ENCODE data around the gene ZNF714. TPM values are rescaled to one million over a fixed set of nuclear protein-coding genes. Genes with fewer than 3 reads are reported as not detected.
A peak's percentile ranks its signal among the peaks of the same experiment; 100 is the strongest.

The ZNF714 gene
- 6.0 and 8.9 TPM in 2 replicates for total RNA-seq (2014; rRNA removed; shearing (Covaris generic))

DNA sequence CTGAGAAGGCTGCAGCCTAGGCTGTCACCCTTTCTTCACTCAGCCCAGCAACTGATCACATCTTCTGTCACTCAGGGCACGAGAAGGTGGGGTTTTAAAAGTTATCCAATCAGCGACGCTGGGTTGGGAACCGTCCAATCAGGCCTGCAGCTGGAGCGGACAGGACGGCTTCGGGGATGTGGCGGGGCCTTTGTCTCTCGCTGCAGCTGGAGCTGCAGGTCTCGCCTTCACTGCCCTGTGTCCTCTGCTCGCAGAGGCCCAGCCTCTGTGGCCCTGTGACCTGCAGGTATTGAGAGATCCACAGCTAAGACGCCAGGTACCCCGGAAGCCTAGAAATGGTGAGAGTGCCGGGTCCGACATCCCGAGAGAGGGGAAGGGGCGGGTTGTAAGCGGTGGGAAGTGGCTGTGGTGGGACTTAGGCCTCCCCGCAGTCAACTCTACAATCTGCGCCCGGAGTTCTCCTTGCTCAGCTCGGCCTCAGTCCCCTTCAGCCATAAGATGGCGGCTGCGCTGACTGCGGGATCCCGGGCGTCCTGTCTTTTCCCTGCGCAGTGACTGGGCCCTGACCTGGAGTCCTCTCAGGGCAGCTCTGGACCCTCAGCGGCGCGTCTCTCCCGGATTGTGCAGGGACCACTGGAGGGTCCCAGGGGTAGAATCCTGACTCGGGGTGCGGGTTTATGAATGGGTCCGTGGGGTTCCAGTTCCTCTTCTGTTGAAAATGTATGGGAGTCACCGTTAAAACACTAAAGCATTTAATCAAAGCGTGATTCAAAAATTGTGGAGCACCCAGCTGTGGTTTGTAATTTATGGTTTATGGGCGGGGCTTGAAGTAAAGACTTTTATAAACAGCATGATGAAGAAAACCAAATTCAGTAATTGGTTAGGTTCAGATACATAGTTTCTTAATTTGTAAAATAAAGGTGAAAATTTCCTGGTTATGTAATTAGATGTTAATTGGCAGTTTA lies at the start of gene ZNF714:
Gene ZNF714 (plus strand): TSS at position 193 of the 965 bp plus-strand sequence. CDS start 16,066 bp downstream, outside the sequence.
- DNase-seq (ENCODE audit: low spot score), result peak; percentile 92

DNA sequence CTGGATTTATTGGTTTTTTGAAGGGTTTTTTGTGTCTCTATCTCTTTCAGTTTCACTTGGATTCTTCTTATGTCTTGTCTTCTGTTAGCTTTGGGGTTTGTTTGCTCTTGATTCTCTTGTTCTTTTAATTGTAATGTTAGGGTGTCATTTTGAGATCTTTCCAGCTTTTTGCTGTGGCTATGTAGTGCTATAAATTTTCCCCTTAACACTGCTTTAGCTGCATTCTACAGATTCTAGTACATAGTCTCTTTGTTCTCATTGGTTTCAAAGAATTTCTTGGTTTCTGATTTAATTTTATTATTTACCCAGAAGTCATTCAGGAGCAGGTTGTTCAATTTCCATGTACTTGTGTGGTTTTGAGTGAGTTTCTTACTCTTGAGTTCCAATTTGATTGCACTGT lies 37.0 kb upstream of the ZNF714 start:
- DNase-seq (ENCODE audit: low spot score), result no peak

DNA sequence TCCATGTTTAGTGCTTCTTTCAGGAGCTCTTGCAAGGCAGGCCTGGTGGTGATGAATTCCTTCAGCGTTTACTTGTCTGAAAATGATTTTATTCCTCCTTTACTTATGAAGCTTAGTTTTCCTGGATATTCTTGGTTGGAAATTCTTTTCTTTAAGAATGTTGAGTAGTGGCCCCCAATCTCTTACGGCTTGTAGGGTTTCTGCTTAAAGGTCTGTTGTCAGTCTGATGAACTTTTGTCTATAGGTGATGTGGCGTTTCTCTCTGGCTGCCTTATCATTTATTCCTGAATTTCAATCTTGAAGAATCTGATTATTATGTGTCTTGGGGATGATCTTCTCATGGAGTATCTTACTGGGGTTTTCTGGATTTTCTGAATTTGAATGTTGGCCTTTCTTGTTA lies 35.5 kb upstream of the ZNF714 start:
- DNase-seq (ENCODE audit: low spot score), result no peak

DNA sequence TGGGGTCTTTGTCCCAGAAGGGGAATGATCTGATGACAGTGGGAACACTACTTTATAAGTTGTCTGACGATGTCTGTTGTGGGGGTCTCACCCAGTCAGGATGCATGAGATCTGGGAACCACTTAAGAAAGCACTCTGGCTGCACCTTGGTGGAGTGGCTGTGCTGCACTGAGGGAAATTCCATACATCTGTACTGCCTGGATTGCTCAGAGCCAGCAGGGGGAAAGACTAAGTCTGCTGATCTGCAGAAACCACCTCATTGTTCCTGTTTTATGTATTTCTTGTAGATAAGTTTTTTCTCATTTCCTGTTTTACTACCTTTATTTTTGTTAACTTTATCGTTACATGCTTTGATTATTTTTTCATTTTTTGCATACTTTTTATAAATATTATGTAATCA lies 34.3 kb upstream of the ZNF714 start:
- DNase-seq (ENCODE audit: low spot score), result no peak

DNA sequence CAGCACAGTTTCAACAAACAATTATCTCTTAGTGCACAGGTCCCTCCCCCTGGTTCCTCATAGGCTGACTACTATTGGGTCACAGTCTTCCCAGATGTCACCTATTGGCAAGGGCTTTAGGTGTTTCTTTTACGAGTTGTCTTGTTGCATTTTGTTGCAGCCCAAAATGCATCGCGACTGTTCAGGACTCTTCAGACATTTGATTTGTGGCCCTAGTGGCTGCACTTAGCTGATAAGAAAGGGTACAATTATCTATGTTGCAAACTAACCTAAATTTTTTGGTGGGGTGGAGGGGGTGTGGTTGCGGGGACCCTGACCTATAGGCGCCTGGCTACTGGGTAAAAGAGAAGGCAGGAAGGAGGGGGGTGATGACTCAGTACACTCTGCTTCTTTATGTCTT lies 29.1 kb upstream of the ZNF714 start:
- no peak for DNase-seq (ENCODE audit: low spot score)

DNA sequence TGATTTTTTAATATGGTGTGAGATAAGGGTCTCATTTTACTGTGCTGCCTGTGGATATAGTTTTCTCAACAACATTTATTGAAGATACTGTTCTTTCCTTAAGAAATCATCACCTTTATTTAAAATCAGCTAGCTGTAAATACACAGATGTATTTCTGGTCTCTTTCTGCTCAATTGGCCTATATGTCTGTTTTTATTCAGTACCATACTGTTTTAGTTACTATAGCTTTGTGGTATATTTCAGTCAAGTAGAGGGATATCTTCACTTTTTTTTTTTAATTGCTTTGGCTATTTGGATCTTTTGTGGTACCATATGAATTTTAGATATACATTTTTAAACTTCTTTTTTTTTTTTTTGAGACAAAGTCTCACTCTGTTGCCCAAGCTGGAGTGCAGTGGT lies 16.7 kb upstream of the ZNF714 start:
- DNase-seq (ENCODE audit: low spot score), result no peak

DNA sequence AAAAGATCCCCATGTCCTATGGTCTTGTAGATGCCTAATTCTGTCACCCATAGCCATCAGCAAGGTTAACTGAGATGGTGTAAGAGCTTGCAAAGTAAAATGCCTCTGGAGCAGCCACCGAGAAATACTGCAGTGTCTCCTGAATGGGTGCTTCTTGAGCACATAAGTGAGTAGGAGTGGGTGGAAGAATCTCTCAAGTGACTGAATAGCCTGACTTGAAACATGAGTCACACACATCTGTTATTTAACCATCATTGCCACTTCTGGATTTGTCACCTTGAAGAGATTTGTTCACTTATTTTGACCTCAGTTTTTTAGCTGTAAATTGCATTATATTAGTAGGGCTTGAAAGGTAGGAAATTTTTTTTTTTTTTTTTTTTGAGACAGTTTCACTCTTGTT lies 2.3 kb downstream of the ZNF714 start:
- DNase-seq (ENCODE audit: low spot score), result no peak

DNA sequence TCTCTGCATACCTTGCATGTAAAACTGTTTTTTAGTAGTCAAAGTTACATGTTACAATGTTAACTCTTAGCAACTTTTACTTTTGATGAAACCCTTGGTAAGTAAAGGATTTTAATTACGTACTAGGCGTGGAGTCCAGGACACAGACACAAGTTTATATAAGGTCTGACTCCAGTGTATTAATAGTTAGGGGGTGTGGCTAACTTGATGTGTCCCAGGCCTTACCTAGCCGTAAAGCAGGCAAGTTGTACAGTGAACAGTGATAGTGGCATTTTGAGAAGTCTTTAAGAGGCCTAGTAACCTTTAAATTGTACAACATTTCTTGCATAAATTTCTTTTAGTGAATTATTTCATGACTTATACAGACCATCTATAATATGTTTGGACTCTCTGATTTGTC lies 5.9 kb downstream of the ZNF714 start:
- no peak for DNase-seq (ENCODE audit: low spot score)

DNA sequence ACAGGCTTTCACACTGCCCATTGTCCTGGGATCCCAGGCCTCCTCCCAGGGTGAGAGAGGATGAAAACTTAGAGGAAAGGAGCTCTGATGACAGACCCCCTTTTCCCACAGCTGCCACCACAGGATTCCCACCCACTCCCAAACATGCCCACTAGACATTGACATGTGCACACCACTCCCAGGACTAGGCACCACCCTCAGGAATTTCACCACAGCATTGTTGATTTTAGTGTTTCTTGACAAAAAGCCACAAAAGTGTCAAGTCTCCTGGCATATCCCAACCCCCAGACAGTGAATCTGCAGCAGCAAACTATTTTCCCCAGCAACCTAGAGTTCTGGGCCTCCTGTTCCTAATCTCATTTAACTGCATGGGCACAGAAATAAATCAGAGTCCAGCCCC lies 10.1 kb downstream of the ZNF714 start:
- no peak for DNase-seq (ENCODE audit: low spot score)

DNA sequence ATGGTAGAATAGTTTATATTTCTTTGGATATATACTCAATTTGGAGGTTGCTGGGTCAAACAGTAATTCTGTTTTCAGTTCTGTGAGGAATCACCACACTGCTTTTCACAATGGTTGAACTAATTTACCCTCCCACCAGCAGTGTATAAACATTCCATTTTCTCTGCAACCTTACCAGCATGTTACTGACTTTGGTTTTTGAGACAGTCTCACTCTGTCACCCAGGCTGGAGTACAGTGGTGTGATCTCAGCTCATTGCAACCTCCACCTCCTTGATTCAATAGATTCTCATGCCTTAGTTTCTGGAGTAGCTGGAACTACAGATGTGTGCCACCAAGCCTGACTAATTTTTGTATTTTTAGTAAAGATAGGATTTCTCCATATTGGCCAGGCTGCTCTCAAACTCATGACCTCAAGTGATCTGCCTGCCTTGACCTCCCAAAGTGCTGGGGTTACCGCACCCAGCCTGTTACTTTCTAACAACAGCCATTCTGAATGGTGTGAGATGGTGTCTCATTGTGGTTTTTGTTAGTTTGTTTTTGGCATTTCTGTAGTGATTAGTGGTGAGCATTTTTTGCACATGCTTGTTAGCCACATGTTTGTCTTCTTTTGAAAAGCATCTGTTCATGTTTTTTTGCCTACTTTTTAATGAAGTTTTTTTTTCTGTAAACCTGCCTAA lies 12.5 kb downstream of the ZNF714 start:
- DNase-seq (ENCODE audit: low spot score), result no peak

DNA sequence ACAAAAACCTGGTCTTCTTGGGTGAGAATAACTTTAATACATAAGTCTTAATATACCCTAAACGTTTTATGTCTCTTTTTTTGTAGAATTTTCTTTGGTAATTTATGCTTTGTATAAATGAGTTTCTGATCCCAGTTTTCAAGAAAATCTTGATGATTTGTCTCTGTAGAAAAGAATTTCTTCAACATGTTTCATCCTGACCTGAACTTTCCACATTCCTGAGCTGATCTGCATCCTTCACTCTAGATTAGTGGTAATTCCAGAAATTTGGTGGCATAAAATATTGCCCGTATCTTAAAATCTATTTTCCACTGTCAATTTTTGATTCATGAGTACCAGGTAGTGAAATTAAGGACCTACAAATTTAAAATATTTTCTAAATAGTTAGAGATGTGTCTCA lies 16.3 kb downstream of the ZNF714 start:
- DNase-seq (ENCODE audit: low spot score), result no peak

DNA sequence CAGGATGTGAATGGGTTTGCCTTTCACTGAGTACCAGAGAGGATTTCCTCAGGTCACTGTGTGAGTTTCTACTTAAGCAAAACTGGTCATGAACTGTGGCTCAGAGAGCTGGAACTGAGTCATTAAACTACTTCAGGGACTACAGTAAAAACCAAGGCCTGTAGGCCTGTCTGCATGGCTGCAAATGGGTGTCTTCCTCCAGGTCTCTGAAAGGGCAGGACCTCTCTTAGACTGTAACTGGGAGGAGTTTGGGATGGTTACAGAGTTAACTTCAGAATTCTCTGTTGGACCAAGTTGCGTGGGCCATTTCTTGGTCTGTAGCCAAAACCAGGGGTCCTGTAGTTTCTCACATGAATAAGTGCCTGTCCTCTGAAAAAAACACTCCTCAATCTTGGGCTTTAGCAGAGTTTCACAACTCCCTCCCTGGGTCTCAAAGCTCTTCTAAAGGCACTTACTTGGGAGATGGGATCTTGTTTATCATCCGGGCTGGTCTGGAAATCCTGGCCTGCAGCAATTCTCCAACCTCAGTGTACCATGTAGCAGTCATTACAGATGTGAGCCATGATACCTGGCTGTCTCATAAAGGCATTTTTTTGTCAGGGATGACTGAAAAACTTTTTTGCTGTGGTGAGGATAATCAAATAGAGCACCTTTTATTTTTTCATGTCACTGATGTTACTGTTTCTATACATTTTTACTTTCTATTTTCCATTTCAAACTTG lies 19.7 kb downstream of the ZNF714 start:
- DNase-seq (ENCODE audit: low spot score), result no peak

DNA sequence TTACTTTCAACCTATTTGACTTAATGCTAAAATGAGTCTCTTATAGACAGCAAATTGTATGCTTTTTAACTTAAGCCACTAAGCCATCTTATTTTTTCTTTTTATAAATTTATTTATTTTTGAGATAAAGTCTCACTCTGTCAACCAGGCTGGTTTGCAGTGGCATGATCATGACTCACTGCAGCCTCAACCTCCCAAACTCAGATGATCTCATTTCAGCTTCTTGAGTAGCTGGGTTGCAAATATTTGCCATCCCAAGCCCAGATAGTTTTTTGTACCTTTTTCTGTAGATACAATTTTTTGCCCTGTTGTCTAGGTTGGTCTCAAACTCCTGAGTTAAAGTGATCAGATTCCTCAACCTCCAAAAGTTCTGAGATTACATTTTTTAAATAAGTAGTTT lies 27.1 kb downstream of the ZNF714 start:
- DNase-seq (ENCODE audit: low spot score), result no peak

DNA sequence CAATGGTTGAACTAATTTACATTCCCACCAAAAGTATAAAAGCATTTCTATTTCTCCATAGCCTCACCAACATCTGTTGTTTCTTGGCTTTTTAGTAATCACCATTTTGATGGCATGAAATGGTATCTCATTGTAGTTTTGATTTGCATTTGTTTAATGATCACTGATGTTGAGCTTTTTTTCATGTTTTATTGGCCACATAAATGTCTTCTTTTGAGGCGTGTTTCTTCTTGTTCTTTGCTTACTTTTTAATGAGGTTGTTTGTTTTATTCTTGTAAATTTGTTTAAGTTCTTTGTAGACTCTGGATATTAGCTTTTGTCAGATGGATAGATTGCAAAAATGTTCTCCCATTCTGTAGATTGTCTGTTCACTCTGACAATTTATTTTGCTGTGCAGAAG lies 28.2 kb downstream of the ZNF714 start:
- DNase-seq (ENCODE audit: low spot score), result no peak

DNA sequence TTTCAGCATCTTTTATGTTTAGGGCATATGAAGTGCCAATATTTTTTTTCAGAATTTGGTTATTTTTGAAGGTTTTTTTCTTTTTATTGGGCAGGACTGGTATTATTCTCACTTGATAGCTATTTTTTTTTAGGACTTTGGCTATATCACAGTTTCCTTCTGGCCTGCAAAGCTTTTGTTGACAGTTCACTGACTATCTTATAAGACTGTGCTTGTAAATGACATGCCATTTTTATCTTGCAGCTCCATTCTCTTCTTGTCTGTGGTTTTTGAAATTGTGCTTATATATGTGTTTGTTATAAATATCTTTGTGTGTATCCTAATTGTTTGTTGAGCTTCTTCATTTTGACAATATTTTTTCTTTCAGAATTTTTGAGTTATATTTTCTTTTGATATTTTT lies 33.4 kb downstream of the ZNF714 start:
- DNase-seq (ENCODE audit: low spot score), result no peak

DNA sequence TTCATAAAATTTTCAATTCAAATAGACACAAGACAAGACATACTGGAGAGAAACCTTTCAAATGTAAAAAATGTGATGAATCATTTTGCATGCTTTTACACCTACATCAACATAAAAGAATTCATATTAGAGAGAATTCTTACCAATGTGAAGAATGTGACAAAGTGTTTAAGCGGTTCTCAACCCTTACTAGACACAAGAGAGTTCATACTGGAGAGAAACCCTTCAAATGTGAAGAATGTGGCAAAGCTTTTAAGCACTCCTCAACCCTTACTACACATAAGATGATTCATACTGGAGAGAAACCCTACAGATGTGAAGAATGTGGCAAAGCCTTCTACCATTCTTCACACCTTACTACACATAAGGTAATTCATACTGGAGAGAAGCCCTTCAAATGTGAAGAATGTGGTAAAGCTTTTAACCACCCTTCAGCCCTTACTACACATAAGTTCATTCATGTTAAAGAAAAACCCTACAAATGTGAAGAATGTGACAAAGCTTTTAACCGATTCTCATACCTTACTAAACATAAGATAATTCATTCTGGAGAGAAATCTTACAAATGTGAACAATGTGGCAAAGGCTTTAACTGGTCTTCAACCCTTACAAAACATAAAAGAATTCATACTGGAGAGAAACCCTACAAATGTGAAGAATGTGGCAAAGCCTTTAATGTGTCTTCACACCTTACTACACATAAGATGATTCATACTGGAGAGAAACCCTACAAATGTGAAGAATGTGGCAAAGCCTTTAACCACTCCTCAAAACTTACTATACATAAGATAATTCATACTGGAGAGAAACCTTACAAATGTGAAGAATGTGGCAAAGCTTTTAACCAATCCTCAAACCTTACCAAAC lies 35.3 kb downstream of the ZNF714 start:
- DNase-seq (ENCODE audit: low spot score), result no peak

DNA sequence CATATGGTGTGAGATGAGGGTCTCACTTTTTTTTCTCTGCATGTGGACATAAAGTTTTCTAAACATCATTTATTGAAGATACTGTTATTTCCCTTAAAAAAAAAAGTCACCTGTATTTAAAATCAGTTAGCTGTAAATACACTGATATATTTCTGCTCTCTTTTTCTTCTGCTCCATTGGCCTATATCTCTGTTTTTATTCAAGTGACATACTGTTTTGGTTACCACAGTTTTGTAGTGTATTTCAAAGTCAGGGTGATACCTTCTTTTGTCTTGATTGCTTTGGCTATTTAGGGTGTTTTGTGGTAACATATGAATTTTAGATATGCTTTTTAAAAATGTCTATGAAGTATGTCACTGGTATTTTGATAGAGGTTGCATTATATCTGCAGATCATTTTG lies 44.1 kb downstream of the ZNF714 start:
- no peak for DNase-seq (ENCODE audit: low spot score)

DNA sequence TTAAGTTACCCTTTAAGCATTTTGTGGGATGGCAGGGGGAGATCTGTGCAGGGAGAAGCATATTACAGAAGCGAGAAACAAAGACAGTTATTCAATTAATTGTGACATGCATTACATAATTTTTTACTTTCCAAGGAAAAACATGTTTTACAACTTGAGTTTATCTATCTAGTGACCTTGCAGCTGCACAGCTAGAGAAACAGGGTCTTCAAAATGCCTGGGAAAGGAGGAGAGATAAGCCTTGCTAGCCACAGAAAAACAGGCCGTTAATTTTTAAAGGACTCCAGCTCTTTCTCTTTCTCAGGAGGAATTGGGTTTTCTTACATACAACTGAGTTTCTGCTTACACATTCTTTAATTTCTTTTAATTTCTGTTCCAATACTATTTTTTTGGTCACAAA lies 45.0 kb downstream of the ZNF714 start:
- DNase-seq (ENCODE audit: low spot score), result no peak

DNA sequence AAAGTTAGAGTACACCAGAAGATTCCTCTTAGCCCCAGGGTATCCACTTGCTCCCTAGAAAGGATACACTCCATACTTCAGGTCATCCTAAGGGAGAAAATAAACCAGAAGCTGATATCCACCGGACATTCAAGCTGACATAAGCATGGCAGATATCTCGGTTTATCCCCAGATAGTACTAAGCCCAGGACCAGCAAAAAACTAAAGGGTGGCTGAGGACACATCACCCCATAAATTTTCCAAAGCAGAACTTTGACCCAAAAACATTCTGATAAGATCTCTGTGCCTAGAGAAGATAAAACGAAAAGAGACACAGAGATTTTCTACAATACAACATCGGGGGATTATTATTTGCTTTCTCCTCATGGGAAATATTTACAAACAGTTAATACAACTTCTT lies 45.9 kb downstream of the ZNF714 start:
- DNase-seq (ENCODE audit: low spot score), result no peak

DNA sequence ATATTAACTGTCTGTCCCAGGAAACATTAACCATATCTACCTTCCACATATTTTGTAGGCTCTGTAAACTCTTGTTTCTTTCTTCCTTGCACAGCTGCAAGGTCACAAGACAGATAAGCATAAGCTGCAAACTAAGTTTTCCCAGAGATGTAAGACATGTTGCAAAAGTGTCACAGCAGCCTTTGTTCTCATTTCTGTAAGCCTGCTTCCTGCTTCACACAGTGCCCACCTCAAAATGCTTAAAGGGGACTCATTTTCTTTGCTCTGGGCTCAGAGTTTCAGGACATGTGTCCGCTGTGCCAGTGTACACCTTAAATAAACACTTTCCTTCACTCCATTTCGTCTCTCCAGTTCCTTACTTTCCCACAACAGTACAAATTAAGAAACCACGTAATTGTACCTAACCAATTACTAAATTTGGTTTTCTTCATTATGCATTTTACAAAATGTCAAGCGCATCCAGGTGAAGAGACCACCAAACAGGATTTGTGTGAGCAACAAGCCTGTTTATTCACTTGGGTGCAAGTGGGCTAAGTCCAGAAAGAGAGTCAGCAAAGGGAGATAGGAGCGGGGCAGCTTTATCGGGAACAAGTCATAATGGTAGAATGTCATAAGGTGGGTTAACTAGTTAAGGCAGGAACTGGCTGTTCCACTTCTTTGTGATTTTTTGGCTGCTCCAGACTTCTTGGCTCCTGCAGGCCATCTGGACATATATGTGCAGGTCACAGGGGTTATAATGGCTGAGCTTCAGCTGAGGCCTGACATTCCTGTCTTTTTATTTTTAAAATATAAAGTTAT lies 47.1 kb downstream of the ZNF714 start:
- DNase-seq (ENCODE audit: low spot score), result no peak

Data from HT-29 (cell line).